Measurements from ENCODE around the gene SCP2.
"Not testable (repeated sequence)": the region's sequence is repeated elsewhere in the genome, so short reads cannot be mapped to it uniquely, and the experiment has no call there.

Gene SCP2

GRCh38 chr1:52969234-52969633, 42.2 kb downstream of the SCP2 start:
- DNase-seq (ENCODE audit: low spot score), result not testable (repeated sequence)

GRCh38 chr1:52970149-52970548, 43.1 kb downstream of the SCP2 start:
- DNase-seq (ENCODE audit: low spot score), result no peak

GRCh38 chr1:52973841-52974240, 46.8 kb downstream of the SCP2 start:
- DNase-seq (ENCODE audit: low spot score), result no peak

- DNase-seq (ENCODE audit: low spot score), result no peak
Measured at GRCh38 chr1:52976183-52977035, 49.3 kb downstream of the SCP2 start.

GRCh38 chr1:52978045-52978444, 51.0 kb downstream of the SCP2 start:
- no peak for DNase-seq (ENCODE audit: low spot score)

GRCh38 chr1:52992733-52993132, 65.7 kb downstream of the SCP2 start:
- not testable (repeated sequence) for DNase-seq (ENCODE audit: low spot score)

GRCh38 chr1:52994656-52995055, 67.6 kb downstream of the SCP2 start:
- no peak for DNase-seq (ENCODE audit: low spot score)

- no peak for DNase-seq (ENCODE audit: low spot score)
Measured at GRCh38 chr1:52996653-52997052, 69.6 kb downstream of the SCP2 start.

GRCh38 chr1:53001128-53001527, 74.1 kb downstream of the SCP2 start:
- no peak for DNase-seq (ENCODE audit: low spot score)

- DNase-seq (ENCODE audit: low spot score), result not testable (repeated sequence)
Measured at GRCh38 chr1:53006612-53007011, 79.5 kb downstream of the SCP2 start.

GRCh38 chr1:53010247-53010646, 83.2 kb downstream of the SCP2 start:
- DNase-seq (ENCODE audit: low spot score), result not testable (repeated sequence)

GRCh38 chr1:53011175-53011574, 84.1 kb downstream of the SCP2 start:
- DNase-seq (ENCODE audit: low spot score), result no peak

- peak; percentile 89 for DNase-seq (ENCODE audit: low spot score)
Measured at GRCh38 chr1:53014791-53015507, 87.9 kb downstream of the SCP2 start.

- no peak for DNase-seq (ENCODE audit: low spot score)
Measured at GRCh38 chr1:53015508-53015860, 88.4 kb downstream of the SCP2 start.

- no peak for DNase-seq (ENCODE audit: low spot score)
Measured at GRCh38 chr1:53016705-53017104, 89.6 kb downstream of the SCP2 start.

- DNase-seq (ENCODE audit: low spot score), result no peak
Measured at GRCh38 chr1:53020588-53020987, 93.5 kb downstream of the SCP2 start.

- no peak for DNase-seq (ENCODE audit: low spot score)
Measured at GRCh38 chr1:53022179-53022578, 95.1 kb downstream of the SCP2 start.

- no peak for DNase-seq (ENCODE audit: low spot score)
Measured at GRCh38 chr1:53023546-53023945, 96.5 kb downstream of the SCP2 start.

- DNase-seq (ENCODE audit: low spot score), result no peak
Measured at GRCh38 chr1:53024117-53024516, 97.0 kb downstream of the SCP2 start.

- DNase-seq (ENCODE audit: low spot score), result no peak
Measured at GRCh38 chr1:53025034-53025768, 98.1 kb downstream of the SCP2 start.

GRCh38 chr1:53025769-53026112, 98.7 kb downstream of the SCP2 start:
- DNase-seq (ENCODE audit: low spot score), result no peak

- DNase-seq (ENCODE audit: low spot score), result no peak
Measured at GRCh38 chr1:53026254-53026653, 99.2 kb downstream of the SCP2 start.

- no peak for DNase-seq (ENCODE audit: low spot score)
Measured at GRCh38 chr1:53031732-53032131, 104.7 kb downstream of the SCP2 start.

All from CD4-positive, alpha-beta T cell treated with Interleukin-15 for 4 hours (primary cell).